Inflammatory macrophage treated with lipopolysaccharide for 1 hour (primary cell): ENCODE measurements around the gene RNF223.
"Not testable (repeated sequence)": the region's sequence is repeated elsewhere in the genome, so short reads cannot be mapped to it uniquely, and the experiment has no call there.

ENCODE experiments used
- DNase-seq, 2 donors: peaks; one replicate each; pipeline ENCODE4 v3.0.0-alpha.2; 2020 to 2022

The RNF223 gene

GRCh38 chr1:1069711-1070676, 4.1 kb downstream of the RNF223 start:
- peak; percentile 26 to 59 for DNase-seq

DNA sequence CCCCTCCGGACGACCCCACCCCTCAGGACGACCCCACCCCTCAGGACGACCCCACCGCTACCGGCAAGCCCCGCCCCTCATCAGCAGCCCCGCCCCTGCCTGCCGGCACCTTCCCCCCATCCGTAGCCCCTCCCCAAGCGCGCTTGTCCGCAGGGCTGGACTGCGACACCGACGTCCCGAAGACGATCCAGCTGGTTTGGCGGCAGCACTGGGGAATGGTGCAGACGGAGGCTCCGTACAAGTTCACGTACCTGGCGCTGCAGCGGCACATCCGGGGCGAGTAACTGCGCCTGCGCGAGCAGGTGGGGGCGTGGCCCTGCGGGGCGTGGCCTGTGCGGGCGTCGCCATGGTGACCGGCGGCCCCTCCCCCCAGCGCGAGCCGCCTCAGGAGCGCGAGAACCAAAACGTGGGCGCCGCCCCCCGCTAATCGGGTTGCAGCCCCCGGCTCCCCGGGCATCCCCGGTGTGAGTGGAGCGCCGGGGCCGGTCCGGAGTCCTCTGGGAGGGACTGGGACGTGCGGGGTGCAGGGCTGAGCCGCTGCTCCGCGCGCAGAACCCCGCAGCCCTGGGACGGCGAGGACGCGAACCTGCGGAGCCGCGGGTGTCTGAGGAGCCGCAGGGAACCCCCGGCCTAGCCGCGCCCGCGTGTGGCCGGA, 4.9 kb downstream of the RNF223 start:
- peak in 1 of 2 donors; percentile 82 for DNase-seq

GRCh38 chr1:1068517-1069055, 5.5 kb downstream of the RNF223 start:
- no peak for DNase-seq

DNA sequence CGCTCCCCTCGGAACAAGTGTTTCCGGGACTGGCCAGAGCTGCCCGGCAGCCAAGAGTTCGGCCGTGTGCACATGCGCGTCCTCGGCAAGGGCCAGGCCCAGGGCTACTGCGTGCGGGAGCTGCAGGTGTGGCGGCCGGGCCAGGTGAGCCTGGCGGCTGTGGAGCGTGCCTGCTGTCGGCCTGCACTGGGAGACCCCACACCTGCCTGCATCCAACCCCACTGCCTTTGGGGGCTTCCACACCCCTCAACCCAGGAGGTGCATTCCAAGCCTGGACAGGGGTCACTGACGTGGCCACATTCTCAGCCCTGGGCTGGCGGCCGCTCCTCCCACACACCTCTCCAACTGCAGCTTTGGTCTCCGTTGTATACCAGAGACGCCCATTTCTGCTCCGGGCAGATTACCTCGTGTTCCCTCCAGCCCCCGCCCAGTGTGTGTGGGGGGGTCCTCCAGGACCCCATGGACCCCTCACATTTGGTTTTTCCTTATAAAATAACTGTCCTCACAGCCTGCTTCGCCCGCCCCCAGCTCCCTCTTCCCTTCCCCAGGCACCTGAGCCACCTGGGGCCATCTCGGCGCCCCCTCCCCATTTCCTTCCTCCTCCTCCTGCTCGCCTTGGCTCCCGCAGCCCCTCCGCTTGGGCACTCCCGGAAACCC, 6.1 kb downstream of the RNF223 start:
- no peak for DNase-seq

- no peak for DNase-seq
Measured at GRCh38 chr1:1067284-1067859, 6.7 kb downstream of the RNF223 start.

- no peak for DNase-seq
Measured at GRCh38 chr1:1066403-1067283, 7.5 kb downstream of the RNF223 start.

GRCh38 chr1:1065940-1066304, 8.2 kb downstream of the RNF223 start:
- not testable (repeated sequence) for DNase-seq

DNA sequence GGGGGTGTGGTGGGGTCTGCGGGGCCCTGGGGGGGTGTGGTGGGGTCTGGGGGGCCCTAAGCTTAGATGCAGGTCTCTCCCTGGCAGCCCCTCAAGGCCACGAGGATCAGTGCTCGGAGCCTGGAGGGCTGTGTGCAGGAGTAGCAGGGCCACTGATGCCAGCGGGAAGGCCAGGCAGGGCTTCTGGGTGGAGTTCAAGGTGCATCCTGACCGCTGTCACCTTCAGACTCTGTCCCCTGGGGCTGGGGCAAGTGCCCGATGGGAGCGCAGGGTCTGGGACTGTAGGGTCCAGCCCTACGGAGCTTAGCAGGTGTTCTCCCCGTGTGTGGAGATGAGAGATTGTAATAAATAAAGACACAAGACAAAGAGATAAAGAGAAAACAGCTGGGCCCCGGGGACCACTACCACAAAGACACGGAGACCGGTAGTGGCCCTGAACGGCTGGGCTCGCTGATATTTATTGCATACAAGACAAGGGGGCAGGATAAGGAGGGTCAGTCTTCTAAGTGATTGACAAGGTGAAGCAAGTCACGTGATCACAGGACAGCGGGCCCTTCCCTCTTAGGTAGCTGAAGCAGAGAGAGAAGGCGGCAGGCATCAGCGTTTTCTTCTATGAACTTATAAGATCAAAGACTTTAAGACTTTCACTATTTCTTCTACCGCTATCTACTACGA, 8.7 kb downstream of the RNF223 start:
- no peak for DNase-seq

- DNase-seq: peak; percentile 81 to 89
Measured at GRCh38 chr1:1063945-1064831, 9.9 kb downstream of the RNF223 start.

DNA sequence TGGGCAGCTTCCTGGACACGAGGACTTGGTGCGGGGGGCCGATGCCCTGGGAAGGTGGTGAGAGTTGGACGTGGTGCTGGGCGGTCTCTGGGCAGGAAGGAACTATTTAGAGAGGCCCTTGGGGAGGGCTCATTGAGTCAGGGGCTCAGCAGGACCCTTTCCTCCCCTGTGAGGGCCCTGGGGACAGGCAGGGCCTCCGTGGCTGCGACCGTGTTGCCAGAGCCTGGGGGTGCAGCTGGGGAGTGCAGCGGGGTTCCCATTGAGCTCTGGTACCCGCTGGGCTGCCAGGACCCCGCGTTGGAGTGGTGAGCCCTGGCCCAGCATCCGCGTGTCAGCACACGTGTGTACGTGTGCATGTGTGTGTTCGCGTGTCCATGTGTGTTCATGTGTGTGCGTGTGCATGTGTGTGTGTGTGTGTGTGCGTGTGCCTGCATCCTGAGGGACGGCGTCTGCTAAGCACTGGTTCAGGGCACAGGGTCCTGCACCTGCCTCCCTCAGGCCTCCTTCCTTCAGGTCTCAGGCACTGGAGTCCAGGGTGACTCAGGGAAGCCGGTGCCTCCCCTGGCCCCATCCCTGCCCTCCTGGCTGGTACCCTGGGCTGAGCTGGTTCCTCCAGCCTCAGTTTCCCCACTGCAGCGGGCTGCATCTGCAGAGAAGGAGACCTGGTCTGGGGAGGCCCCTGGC, 10.7 kb downstream of the RNF223 start:
- DNase-seq: no peak

- no peak for DNase-seq
Measured at GRCh38 chr1:1062348-1063163, 11.6 kb downstream of the RNF223 start.

DNA sequence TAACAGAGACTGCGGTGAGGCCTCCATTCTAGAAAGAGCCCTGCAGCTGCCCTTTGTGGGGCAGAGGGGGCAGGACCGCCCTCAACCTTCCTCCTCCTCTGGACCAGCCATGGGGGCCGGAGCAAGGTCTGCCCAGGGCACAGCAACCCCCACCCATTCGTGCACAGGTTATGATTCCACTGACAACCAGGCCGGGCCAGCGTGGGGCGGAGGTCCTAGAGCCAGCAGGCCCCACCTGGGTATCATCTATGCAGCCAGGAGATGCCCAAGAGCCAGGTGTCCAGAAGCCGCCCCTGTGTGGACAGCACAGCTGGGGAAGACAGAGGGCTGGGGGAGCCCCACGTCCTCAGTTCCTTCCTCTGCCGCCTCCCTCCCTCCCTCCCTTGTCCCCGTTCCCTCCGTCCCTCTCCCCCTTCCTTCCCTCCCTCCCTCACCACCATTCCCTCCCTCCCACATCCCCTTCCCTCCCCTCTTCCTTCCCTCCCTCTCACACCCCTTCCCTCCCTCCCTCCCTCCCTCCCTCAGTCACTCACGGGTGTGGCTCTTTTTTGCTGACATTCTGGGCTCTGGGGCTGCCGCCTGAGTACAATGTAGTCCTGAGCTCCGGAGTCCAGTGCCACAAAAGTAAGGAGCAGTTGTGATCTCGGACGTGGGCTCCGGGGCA, 12.3 kb downstream of the RNF223 start:
- peak in 1 of 2 donors; percentile 20 for DNase-seq

- no peak for DNase-seq
Measured at GRCh38 chr1:1060281-1061000, 13.7 kb downstream of the RNF223 start.

- DNase-seq: peak; percentile 78 to 97
Measured at GRCh38 chr1:1059494-1060280, 14.4 kb downstream of the RNF223 start.

DNA sequence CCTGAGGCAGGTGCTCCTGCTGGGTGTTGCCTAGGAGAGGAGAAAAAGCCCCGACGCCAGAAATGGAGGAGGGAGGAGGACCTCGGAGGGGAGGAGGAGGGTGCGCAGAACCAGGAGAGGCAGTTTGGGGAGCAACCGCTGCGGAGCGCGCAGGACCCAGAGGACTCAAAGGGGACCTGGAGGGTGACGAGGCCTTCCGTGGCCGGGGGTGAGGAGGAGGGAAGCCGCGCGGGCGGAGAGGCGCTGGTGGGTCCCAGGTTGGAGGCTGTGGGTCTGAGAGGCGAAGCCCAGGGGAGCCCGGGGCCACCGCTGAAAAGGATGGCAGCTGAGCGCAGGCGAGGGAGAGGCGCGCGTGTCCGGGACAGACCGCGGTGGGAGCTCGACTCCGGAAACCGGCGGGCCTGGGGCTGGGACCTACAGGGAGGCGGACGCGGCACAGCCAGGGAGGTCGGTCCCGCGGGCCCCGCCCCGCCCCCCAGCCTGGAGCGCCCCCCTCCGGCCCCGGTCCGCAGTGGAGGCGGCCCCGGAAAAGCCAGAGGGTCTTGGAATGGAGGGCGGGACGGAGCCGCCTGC, 15.1 kb downstream of the RNF223 start:
- DNase-seq: peak in 1 of 2 donors; percentile 9
